ENCODE results near the gene ZNF524. TPM values are rescaled to one million over a fixed set of nuclear protein-coding genes. Genes with fewer than 3 reads are reported as not detected.

The ZNF524 gene
- total RNA-seq, 1 donor from 2014 or later, result 6.3 TPM

DNA sequence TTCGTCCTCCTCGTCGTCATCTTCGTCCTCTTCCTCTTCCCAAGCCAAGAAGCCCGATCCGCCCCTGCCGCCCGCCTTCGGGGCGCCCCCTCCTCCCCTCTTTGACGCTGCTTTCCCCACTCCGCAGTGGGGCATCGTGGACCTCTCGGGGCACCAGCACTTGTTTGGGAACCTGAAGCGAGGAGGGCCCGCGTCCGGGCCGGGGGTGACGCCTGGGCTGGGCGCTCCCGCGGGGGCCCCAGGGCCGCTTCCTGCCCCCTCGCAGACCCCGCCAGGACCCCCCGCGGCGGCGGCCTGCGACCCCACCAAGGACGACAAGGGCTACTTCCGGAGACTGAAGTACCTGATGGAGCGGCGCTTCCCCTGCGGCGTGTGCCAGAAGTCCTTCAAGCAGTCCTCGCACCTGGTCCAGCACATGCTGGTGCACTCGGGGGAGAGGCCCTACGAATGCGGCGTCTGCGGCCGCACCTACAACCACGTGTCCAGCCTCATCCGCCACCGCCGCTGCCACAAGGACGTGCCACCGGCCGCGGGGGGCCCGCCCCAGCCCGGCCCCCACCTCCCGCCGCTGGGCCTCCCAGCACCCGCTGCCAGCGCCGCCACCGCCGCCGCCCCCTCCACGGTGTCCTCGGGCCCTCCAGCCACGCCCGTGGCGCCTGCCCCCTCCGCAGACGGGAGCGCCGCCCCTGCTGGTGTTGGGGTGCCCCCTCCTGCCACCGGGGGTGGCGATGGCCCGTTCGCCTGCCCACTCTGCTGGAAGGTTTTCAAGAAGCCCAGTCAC is 14.0 kb downstream of the ZNF524 start:
- H3K9me3 ChIP-seq (ENCODE audit: insufficient read depth, low read depth, low read length), result no peaks in the 10 kb centered on the region
- H4K20me1 ChIP-seq (ENCODE audit: insufficient read depth, low read length), result peaks cover 45% of the 10 kb centered on the region
- DNase-seq (ENCODE audit: low read depth) (no peak), FAIRE-seq (no peak)
- Mint-ChIP-seq H3K36me3 (ENCODE audit: low read depth, unreplicated experiment) (peaks cover 25% of the 10 kb centered on the region), H3K4me3 (ENCODE audit: unreplicated experiment) (no peak overlapping the region), H3K9me3 (ENCODE audit: unreplicated experiment) (peaks cover 2% of the 10 kb centered on the region), H3K4me1 (ENCODE audit: low read depth, unreplicated experiment) (peaks cover 1% of the 10 kb centered on the region), H3K27ac (ENCODE audit: unreplicated experiment) (no peak overlapping the region), H3K27me3 (ENCODE audit: low read depth, unreplicated experiment) (no peaks in the 10 kb centered on the region)
- no peaks in the 10 kb centered on the region for H3K27me3 ChIP-seq (ENCODE audit: insufficient read depth, low read length)
- H3K4me1 ChIP-seq (ENCODE audit: insufficient read depth, low read length), result no peaks in the 10 kb centered on the region
- H3K27ac ChIP-seq (ENCODE audit: low read depth, low read length), result no peak overlapping the region
- peaks cover 39% of the 10 kb centered on the region for H3K79me2 ChIP-seq (ENCODE audit: insufficient read depth, low read length)
- no peak overlapping the region for H3K9ac ChIP-seq (ENCODE audit: low read length)
- peaks cover 5% of the 10 kb centered on the region for H3K36me3 ChIP-seq (ENCODE audit: insufficient read depth, low read length)
- no peak overlapping the region for H3K4me3 ChIP-seq (ENCODE audit: insufficient read depth, low read depth, low read length)
- H2AFZ ChIP-seq (ENCODE audit: low read depth, low read length), result no peak overlapping the region
- no peak overlapping the region for H3K4me2 ChIP-seq (ENCODE audit: low read length)
- no peak for TF ChIP-seq EZH2 (IDR thresholded peaks at IDR 0.05; ENCODE audit: insufficient read depth, low read length)
- TF ChIP-seq, protein P1, sequence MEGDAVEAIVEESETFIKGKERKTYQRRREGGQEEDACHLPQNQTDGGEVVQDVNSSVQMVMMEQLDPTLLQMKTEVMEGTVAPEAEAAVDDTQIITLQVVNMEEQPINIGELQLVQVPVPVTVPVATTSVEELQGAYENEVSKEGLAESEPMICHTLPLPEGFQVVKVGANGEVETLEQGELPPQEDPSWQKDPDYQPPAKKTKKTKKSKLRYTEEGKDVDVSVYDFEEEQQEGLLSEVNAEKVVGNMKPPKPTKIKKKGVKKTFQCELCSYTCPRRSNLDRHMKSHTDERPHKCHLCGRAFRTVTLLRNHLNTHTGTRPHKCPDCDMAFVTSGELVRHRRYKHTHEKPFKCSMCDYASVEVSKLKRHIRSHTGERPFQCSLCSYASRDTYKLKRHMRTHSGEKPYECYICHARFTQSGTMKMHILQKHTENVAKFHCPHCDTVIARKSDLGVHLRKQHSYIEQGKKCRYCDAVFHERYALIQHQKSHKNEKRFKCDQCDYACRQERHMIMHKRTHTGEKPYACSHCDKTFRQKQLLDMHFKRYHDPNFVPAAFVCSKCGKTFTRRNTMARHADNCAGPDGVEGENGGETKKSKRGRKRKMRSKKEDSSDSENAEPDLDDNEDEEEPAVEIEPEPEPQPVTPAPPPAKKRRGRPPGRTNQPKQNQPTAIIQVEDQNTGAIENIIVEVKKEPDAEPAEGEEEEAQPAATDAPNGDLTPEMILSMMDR (IDR thresholded peaks at IDR 0.05; ENCODE audit: insufficient read depth, low read depth, low read length), result no peak

DNA sequence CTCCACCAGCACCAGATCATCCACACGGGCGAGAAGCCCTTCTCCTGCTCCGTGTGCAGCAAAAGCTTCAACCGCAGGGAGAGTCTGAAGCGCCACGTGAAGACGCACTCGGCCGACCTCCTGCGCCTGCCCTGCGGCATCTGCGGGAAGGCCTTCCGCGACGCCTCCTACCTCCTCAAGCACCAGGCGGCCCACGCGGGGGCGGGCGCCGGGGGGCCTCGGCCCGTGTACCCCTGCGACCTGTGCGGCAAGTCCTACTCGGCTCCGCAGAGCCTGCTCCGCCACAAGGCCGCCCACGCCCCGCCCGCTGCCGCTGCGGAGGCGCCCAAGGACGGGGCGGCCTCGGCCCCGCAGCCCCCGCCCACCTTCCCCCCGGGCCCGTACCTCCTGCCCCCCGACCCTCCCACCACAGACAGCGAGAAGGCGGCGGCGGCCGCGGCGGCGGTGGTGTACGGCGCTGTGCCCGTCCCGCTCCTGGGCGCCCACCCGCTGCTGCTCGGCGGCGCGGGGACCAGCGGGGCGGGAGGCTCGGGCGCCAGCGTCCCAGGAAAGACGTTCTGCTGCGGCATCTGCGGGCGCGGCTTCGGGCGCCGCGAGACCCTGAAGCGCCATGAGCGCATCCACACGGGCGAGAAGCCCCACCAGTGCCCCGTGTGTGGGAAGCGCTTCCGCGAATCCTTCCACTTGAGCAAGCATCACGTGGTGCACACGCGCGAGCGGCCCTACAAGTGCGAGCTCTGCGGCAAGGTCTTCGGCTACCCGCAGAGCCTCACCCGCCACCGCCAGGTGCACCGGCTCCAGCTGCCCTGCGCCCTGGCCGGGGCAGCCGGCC is 14.8 kb downstream of the ZNF524 start:
- no peaks in the 10 kb centered on the region for H3K4me1 ChIP-seq (ENCODE audit: insufficient read depth, low read length)
- H3K4me1 Mint-ChIP-seq (ENCODE audit: low read depth, unreplicated experiment), result peaks cover 1% of the 10 kb centered on the region
- H3K4me3 Mint-ChIP-seq (ENCODE audit: unreplicated experiment), result no peak overlapping the region
- H3K79me2 ChIP-seq (ENCODE audit: insufficient read depth, low read length), result peaks cover 30% of the 10 kb centered on the region
- no peak overlapping the region for H3K4me2 ChIP-seq (ENCODE audit: low read length)
- peaks cover 37% of the 10 kb centered on the region for H4K20me1 ChIP-seq (ENCODE audit: insufficient read depth, low read length)
- H3K27me3 ChIP-seq (ENCODE audit: insufficient read depth, low read length), result no peaks in the 10 kb centered on the region
- no peak for FAIRE-seq
- TF ChIP-seq, protein P1 (IDR thresholded peaks at IDR 0.05; ENCODE audit: insufficient read depth, low read depth, low read length), result no peak
- TF ChIP-seq EZH2 (IDR thresholded peaks at IDR 0.05; ENCODE audit: insufficient read depth, low read length), result no peak
- no peak overlapping the region for H3K27ac Mint-ChIP-seq (ENCODE audit: unreplicated experiment)
- DNase-seq (ENCODE audit: low read depth), result no peak
- no peaks in the 10 kb centered on the region for H3K9me3 ChIP-seq (ENCODE audit: insufficient read depth, low read depth, low read length)
- peaks cover 16% of the 10 kb centered on the region for H3K36me3 Mint-ChIP-seq (ENCODE audit: low read depth, unreplicated experiment)
- no peak overlapping the region for H3K4me3 ChIP-seq (ENCODE audit: insufficient read depth, low read depth, low read length)
- H3K36me3 ChIP-seq (ENCODE audit: insufficient read depth, low read length), result no peaks in the 10 kb centered on the region
- H3K9ac ChIP-seq (ENCODE audit: low read length), result no peak overlapping the region
- H2AFZ ChIP-seq (ENCODE audit: low read depth, low read length), result no peak overlapping the region
- no peak overlapping the region for H3K27ac ChIP-seq (ENCODE audit: low read depth, low read length)
- no peaks in the 10 kb centered on the region for H3K27me3 Mint-ChIP-seq (ENCODE audit: low read depth, unreplicated experiment)
- H3K9me3 Mint-ChIP-seq (ENCODE audit: unreplicated experiment), result peaks cover 2% of the 10 kb centered on the region
